ENCODE results near the gene MYO1A. TPM values are rescaled to one million over a fixed set of nuclear protein-coding genes. Genes with fewer than 3 reads are reported as not detected.

Gene MYO1A
- total RNA-seq, 2 donors from 2014 or later: 0.70 TPM; not detected in 1

DNA sequence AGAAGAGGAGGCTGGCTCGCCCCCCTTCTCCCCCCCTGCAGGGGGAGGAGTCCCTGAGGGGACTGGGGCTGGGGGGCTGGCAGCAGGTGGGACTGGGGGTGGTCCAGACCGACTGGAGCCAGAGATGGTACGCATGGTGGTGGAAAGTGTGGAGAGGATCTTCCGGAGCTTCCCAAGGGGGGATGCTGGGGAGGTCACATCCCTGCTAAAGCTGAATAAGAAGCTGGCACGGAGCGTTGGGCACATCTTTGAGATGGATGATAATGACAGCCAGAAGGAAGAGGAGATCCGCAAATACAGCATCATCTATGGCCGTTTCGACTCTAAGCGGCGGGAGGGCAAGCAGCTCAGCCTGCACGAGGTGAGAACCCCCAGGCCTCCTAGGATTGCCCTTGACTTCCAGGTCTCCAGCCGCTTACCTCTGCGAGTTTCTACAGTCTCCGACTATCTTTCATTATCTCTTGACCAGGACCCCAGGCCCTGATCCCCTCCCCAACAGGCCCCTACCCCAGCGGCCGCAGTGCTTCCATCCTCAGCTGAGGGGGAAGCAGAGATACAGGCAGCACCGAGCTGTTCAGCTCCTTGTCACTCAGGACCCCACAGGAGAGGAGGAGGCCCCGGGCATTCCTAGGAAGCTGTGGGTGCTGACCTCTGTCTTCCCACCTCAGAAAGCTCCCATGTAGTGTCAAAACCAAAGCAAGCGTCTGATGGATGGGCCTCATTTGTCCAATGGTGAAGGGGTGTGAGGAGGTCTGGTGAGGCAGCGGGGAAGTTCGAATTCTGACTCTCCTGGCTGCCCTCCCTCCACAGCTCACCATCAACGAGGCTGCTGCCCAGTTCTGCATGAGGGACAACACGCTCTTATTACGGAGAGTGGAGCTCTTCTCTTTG is 42.0 kb upstream of the MYO1A start:
- no peak for DNase-seq
- H3K9me3 ChIP-seq (ENCODE audit: control insufficient read depth, low read length, poor library complexity, severe bottlenecking): no peaks in the 10 kb centered on the region
- Mint-ChIP-seq H3K4me1 (peaks cover 45% of the 10 kb centered on the region), H3K27ac (peak overlapping the region; percentile 11), H3K4me3 (peak overlapping the region; percentile 41), H3K36me3 (ENCODE audit: low read depth) (no peaks in the 10 kb centered on the region), H3K27me3 (no peaks in the 10 kb centered on the region)
- no peak for ATAC-seq

- H3K27me3 Mint-ChIP-seq: no peaks in the 10 kb centered on the region
- H3K36me3 Mint-ChIP-seq (ENCODE audit: low read depth): no peaks in the 10 kb centered on the region
- H3K4me3 Mint-ChIP-seq: peak overlapping the region; percentile 61
- ATAC-seq: no peak
- DNase-seq: no peak
- no peaks in the 10 kb centered on the region for H3K9me3 ChIP-seq (ENCODE audit: control insufficient read depth, low read length, poor library complexity, severe bottlenecking)
- H3K4me1 Mint-ChIP-seq: peaks cover 47% of the 10 kb centered on the region
- H3K27ac Mint-ChIP-seq: peak overlapping the region; percentile 11
These were observed 41.2 kb upstream of the MYO1A start for GRCh38 chr12:57090924-57091637.

DNA sequence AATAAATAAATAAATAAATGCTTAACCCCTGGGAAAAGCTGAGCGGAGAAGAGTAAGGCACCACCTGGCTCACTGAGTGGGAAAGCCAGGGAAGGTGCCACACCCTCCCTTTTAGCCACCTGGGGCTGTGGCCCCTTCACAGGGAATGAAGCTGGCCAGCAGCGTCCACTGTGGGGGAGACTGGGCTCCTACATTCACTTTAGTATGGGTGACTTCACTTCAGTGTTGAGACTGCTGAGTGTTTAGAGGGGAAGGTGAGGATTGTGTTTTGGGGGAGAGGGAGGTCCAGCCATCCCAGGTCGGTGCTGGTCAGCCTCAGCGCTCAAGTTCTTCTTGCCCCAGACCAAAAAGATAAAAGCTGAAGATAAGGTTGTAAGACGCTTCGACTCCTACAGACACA is 40.6 kb upstream of the MYO1A start:
- Mint-ChIP-seq H3K4me1 (peaks cover 50% of the 10 kb centered on the region), H3K27ac (peak overlapping the region; percentile 94), H3K36me3 (ENCODE audit: low read depth) (no peaks in the 10 kb centered on the region), H3K4me3 (peak overlapping the region; percentile 61), H3K27me3 (no peaks in the 10 kb centered on the region)
- DNase-seq: no peak
- no peaks in the 10 kb centered on the region for H3K9me3 ChIP-seq (ENCODE audit: control insufficient read depth, low read length, poor library complexity, severe bottlenecking)
- ATAC-seq: no peak

- DNase-seq: no peak
- peak overlapping the region; percentile 94 for H3K27ac Mint-ChIP-seq
- no peaks in the 10 kb centered on the region for H3K9me3 ChIP-seq (ENCODE audit: control insufficient read depth, low read length, poor library complexity, severe bottlenecking)
- H3K27me3 Mint-ChIP-seq: no peaks in the 10 kb centered on the region
- no peak for ATAC-seq
- no peaks in the 10 kb centered on the region for H3K36me3 Mint-ChIP-seq (ENCODE audit: low read depth)
- peak overlapping the region; percentile 96 for H3K4me3 Mint-ChIP-seq
- peaks cover 55% of the 10 kb centered on the region for H3K4me1 Mint-ChIP-seq
These were observed 39.6 kb upstream of the MYO1A start for GRCh38 chr12:57089271-57090245.

- peaks cover 51% of the 10 kb centered on the region for H3K4me1 Mint-ChIP-seq
- H3K27ac Mint-ChIP-seq: peak within 1 kb of the TSS; percentile 94
- no peaks in the 10 kb centered on the region for H3K36me3 Mint-ChIP-seq (ENCODE audit: low read depth)
- H3K9me3 ChIP-seq (ENCODE audit: control insufficient read depth, low read length, poor library complexity, severe bottlenecking): no peaks in the 10 kb centered on the region
- DNase-seq (peak; percentile 79 to 94 (median 93)), ATAC-seq (peak; percentile 77)
- H3K4me3 Mint-ChIP-seq: peak within 1 kb of the TSS; percentile 96
- H3K27me3 Mint-ChIP-seq: no peaks in the 10 kb centered on the region
These were observed 38.7 kb upstream of the MYO1A start, which contains the start of gene NAB2 for GRCh38 chr12:57088354-57089270. Gene NAB2 (plus strand): TSS chr12:57089114. CDS start chr12:57089272, 158 bp downstream.

GRCh38 chr12:57087691-57088353 is 37.9 kb upstream of the MYO1A start:
- H3K36me3 Mint-ChIP-seq (ENCODE audit: low read depth): no peaks in the 10 kb centered on the region
- peak; percentile 19 for ATAC-seq
- no peaks in the 10 kb centered on the region for H3K27me3 Mint-ChIP-seq
- H3K9me3 ChIP-seq (ENCODE audit: control insufficient read depth, low read length, poor library complexity, severe bottlenecking): no peaks in the 10 kb centered on the region
- H3K4me3 Mint-ChIP-seq: peak overlapping the region; percentile 96
- peak in 2 of 3 donors; percentile 56 to 73 for DNase-seq
- peak overlapping the region; percentile 94 for H3K27ac Mint-ChIP-seq
- peaks cover 46% of the 10 kb centered on the region for H3K4me1 Mint-ChIP-seq

DNA sequence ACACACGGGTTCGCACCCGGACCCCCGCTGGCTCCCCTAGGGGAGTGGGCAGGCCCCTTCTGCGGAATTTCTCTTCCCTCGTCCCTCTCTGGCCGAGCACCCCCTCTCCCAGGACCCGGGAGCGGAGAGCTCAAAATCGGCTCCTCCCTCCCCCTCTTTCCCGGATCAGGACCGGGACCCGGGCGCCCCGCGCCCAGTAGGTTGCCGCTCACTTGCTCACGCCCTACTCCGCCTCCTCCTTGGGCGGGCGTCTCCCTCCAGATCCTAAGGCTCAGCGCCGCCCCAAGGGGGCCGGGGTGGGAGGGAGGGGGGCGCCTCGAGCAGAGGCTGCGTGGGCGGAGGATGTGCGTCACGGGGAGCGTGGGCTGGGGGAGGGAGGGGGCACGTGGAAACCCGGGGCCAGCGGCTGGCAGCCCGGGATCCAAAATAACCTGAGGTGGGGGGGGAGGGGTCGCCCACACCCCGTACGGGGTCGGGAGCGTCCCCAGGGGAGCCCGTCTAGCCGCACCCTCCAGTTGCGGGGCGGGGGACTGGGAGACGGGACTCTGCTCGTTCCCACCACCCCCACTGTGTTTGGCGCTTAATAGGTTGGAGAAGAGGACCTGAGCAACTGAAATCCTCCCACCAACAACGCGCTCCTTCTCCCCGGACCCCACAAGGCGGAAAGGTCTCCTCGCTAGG is 37.2 kb upstream of the MYO1A start:
- H3K9me3 ChIP-seq (ENCODE audit: control insufficient read depth, low read length, poor library complexity, severe bottlenecking): no peaks in the 10 kb centered on the region
- Mint-ChIP-seq H3K4me3 (peak overlapping the region; percentile 96), H3K36me3 (ENCODE audit: low read depth) (no peaks in the 10 kb centered on the region), H3K27me3 (no peaks in the 10 kb centered on the region), H3K4me1 (peaks cover 41% of the 10 kb centered on the region), H3K27ac (peak overlapping the region; percentile 94)
- DNase-seq (peak; percentile 68 to 90 (median 89)), ATAC-seq (peak; percentile 66)

DNA sequence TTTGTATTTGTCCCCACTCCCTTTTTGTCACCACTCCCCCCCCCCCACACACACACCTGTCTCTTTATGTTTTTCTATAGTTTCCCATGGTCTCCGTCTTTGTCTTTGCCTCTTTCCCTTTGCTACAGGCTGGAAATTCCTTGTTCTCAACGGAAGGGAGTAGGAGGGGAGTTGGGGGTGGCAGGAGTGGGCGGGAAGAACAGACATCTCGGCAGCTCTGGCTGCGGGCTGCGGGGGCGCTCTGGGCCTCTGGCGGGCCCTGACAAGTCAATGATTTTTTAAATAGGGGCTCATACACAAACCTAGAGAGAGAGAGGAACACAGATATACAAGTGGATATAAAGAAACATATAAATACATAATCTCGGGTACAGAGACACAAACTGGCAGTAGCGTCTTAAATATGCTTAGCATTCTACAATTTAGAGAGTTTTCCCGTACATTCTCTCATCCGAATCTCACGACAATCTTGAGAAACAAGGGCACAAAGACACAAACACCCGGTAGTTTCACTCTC is 36.6 kb upstream of the MYO1A start:
- Mint-ChIP-seq H3K36me3 (ENCODE audit: low read depth) (no peaks in the 10 kb centered on the region), H3K4me3 (peak overlapping the region; percentile 96), H3K4me1 (peaks cover 41% of the 10 kb centered on the region), H3K27ac (peak overlapping the region; percentile 94), H3K27me3 (no peaks in the 10 kb centered on the region)
- ATAC-seq (no peak), DNase-seq (peak in 1 of 3 donors; percentile 26)
- H3K9me3 ChIP-seq (ENCODE audit: control insufficient read depth, low read length, poor library complexity, severe bottlenecking): no peaks in the 10 kb centered on the region

DNA sequence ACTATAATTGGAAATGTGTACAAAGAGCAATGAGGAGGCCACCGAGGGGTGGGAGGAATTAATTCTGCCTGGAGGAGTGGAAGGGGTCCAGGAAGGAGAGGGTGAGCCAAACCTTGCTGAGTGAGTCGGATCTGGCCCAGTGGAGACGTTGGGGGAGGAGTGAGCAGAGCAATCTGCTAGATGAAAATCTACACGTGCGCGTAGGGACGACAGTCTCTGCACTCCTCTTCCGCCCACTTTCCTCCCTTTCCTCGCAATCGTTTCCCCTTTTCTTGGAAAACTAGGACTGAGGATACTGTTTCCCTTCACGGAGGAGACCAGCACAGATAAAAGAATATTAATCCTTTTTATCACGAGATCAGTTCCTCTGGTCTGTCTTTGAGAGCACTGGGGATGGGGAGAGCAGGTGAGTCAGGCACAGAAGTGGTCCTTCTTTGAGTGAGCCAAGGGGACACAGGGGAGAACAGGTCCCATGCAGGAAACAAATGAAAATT is 36.1 kb upstream of the MYO1A start:
- Mint-ChIP-seq H3K4me3 (peak overlapping the region; percentile 96), H3K27me3 (no peaks in the 10 kb centered on the region)

GRCh38 chr12:57080855-57081254 is 30.9 kb upstream of the MYO1A start:
- no peaks in the 10 kb centered on the region for H3K9me3 ChIP-seq (ENCODE audit: control insufficient read depth, low read length, poor library complexity, severe bottlenecking)
- H3K27me3 Mint-ChIP-seq: no peaks in the 10 kb centered on the region
- DNase-seq (no peak), ATAC-seq (no peak)
- H3K4me3 Mint-ChIP-seq: no peak overlapping the region
- peaks cover 3% of the 10 kb centered on the region for H3K36me3 Mint-ChIP-seq (ENCODE audit: low read depth)
- H3K4me1 Mint-ChIP-seq: peaks cover 18% of the 10 kb centered on the region
- no peak overlapping the region for H3K27ac Mint-ChIP-seq

More for the DNA sequence above, 36.1 kb upstream of the MYO1A start:
- H3K27ac Mint-ChIP-seq: peak overlapping the region; percentile 94
- H3K36me3 Mint-ChIP-seq (ENCODE audit: low read depth): no peaks in the 10 kb centered on the region
- peaks cover 38% of the 10 kb centered on the region for H3K4me1 Mint-ChIP-seq
- no peak for ATAC-seq
- no peaks in the 10 kb centered on the region for H3K9me3 ChIP-seq (ENCODE audit: control insufficient read depth, low read length, poor library complexity, severe bottlenecking)
- DNase-seq: no peak

DNA sequence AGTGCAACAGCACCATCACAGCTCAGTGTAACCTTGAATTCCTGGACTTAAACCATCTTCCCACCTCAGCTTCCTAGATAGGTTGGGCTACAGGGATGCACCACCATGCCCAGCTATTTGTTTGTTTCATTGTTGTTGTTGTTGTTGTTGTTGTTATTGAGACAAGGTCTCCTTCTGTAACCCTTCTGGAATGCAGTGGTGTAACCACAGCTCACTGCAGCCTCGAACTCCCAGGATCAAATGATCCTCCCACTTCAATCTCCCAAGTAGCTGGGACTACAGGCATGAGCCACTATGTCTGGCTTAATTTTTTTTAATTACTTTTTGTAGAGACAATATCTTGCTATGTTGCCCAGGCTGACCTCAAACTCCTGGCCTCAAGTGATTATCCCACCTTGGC is 29.9 kb upstream of the MYO1A start:
- no peak for ATAC-seq
- H3K4me1 Mint-ChIP-seq: peaks cover 11% of the 10 kb centered on the region

More for the DNA sequence above, 29.9 kb upstream of the MYO1A start:
- DNase-seq: no peak
- Mint-ChIP-seq H3K36me3 (ENCODE audit: low read depth) (peaks cover 3% of the 10 kb centered on the region), H3K27ac (peak overlapping the region; percentile 97), H3K27me3 (no peaks in the 10 kb centered on the region), H3K4me3 (no peak overlapping the region)
- no peaks in the 10 kb centered on the region for H3K9me3 ChIP-seq (ENCODE audit: control insufficient read depth, low read length, poor library complexity, severe bottlenecking)

Measured in T-helper 17 cell (primary cell).